AG10803 (cell line): ENCODE measurements around the gene ZBTB16.

ENCODE experiments used
- DNase-seq: peaks from one replicate; pipeline ENCODE4 v3.0.0; 2010; ENCODE audit warnings: low read depth
- H3K4me3 ChIP-seq: 2 replicates; pipeline ENCODE4 v1.5.1; 2011; ENCODE audit warnings: mild to moderate bottlenecking, low read length, control low read depth
- CTCF ChIP-seq: conservative IDR thresholded peaks from 2 replicates; pipeline ENCODE4 v1.5.1; 2011; ENCODE audit warnings: mild to moderate bottlenecking, low read length, control low read depth, inconsistent platforms

The ZBTB16 gene

GRCh38 chr11:114051558-114051957 lies 8.0 kb upstream of the ZBTB16 start:
- no peak for DNase-seq
- no peak for TF ChIP-seq CTCF
- no peak overlapping the region for H3K4me3 ChIP-seq

GRCh38 chr11:114052160-114052559 lies 7.4 kb upstream of the ZBTB16 start:
- no peak for DNase-seq
- H3K4me3 ChIP-seq, result no peak overlapping the region
- TF ChIP-seq CTCF, result no peak

GRCh38 chr11:114053406-114053805 lies 6.1 kb upstream of the ZBTB16 start:
- DNase-seq, result no peak
- no peak for TF ChIP-seq CTCF
- no peak overlapping the region for H3K4me3 ChIP-seq

- no peak overlapping the region for H3K4me3 ChIP-seq
- no peak for TF ChIP-seq CTCF
- DNase-seq, result no peak
Measured at GRCh38 chr11:114054806-114055205, 4.7 kb upstream of the ZBTB16 start.

GRCh38 chr11:114056409-114056808 lies 3.1 kb upstream of the ZBTB16 start:
- no peak for DNase-seq
- TF ChIP-seq CTCF, result no peak
- no peak overlapping the region for H3K4me3 ChIP-seq

- TF ChIP-seq CTCF, result no peak
- H3K4me3 ChIP-seq, result no peak overlapping the region
- DNase-seq, result no peak
Measured at GRCh38 chr11:114057147-114057546, 2.4 kb upstream of the ZBTB16 start.

- TF ChIP-seq CTCF, result no peak
- DNase-seq, result no peak
- no peak overlapping the region for H3K4me3 ChIP-seq
Measured at GRCh38 chr11:114057605-114058004, 1.9 kb upstream of the ZBTB16 start.
